Stomach (tissue), 4 donors: ENCODE data around the gene COMMD1.

Experiments
- POLR2AphosphoS5 ChIP-seq, 3 donors: sonication (generic); formaldehyde crosslinking; IDR thresholded peaks; one replicate each; pipeline ENCODE4 v1.6.1; 2016; ENCODE audit warnings: antibody characterized with exemption in 3 of 3
- TF ChIP-seq, protein P1 (sequence below), 7 experiments: fragments of 450-650 bp in 4 of 7; fragments of 200-600 bp in 3 of 7; sonication (generic) in 3 of 7; IDR thresholded peaks; one replicate each; pipeline ENCODE4 v1.5.1; 2016 to 2019; ENCODE audit warnings: antibody characterized with exemption in 7 of 7, control low read depth in 2 of 7, mild to moderate bottlenecking in 1 of 7

DNA sequence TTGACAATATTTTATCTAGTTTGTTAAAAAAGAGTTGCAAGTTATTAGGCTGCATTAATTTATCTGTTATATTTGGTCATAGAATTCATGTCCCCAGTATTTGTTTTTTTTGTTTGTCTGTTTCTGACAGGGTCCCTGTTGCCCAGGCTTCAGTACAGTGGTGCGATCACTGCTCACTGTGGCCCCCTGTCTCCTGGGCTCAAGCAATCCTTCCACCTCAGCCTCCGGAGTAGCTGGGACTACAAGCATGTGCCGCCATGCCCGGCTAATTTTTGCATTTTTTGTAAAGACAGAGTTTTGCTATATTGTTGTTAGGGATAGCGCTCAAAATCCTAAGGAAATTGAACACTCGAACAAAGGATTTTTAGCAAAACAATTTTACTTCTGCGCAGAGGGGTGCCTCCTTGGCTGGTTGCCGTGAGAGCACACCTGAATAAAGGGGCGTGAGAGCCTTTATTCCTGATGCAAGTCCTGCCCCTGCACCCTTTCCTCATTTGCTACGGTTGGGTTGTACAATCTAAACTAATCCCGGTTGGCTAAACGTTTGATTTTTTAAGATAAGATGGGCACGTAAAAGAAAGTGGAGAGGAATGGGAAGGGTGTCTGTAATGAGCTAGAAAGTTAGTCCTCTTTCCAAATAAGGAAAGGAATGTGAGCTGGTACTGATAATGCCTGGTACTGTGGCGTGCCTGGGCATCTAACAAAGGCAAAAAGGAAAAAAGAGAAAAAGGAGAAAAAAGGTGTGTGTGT, 65.5 kb downstream of the COMMD1 start:
- TF ChIP-seq, protein P1, sequence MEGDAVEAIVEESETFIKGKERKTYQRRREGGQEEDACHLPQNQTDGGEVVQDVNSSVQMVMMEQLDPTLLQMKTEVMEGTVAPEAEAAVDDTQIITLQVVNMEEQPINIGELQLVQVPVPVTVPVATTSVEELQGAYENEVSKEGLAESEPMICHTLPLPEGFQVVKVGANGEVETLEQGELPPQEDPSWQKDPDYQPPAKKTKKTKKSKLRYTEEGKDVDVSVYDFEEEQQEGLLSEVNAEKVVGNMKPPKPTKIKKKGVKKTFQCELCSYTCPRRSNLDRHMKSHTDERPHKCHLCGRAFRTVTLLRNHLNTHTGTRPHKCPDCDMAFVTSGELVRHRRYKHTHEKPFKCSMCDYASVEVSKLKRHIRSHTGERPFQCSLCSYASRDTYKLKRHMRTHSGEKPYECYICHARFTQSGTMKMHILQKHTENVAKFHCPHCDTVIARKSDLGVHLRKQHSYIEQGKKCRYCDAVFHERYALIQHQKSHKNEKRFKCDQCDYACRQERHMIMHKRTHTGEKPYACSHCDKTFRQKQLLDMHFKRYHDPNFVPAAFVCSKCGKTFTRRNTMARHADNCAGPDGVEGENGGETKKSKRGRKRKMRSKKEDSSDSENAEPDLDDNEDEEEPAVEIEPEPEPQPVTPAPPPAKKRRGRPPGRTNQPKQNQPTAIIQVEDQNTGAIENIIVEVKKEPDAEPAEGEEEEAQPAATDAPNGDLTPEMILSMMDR (IDR thresholded peaks at IDR 0.05), result no peak
- no peak for TF ChIP-seq POLR2AphosphoS5 (IDR thresholded peaks at IDR 0.05)
